Liver (tissue), 3 donors: ENCODE results near the gene SDF2L1.

ENCODE experiments used
- GABPA ChIP-seq, 2 donors: IDR thresholded peaks in 1 of 2; conservative IDR thresholded peaks in 1 of 2; 2 replicates each; pipeline ENCODE4 v1.6.1; 2016; ENCODE audit warnings: antibody characterized with exemption in 2 of 2, mild to moderate bottlenecking in 1 of 2, moderate library complexity in 1 of 2
- SP1 ChIP-seq: IDR thresholded peaks from 2 replicates; pipeline ENCODE4 v1.6.1; 2018; ENCODE audit warnings: antibody characterized with exemption, mild to moderate bottlenecking
- TF ChIP-seq, protein P1 (sequence below): fragments of 150-350 bp; IDR thresholded peaks from 2 replicates; pipeline ENCODE4 v1.5.1; 2017; ENCODE audit warnings: improper control_type of control experiment, low read depth, low read length; ENCODE audit not compliant: missing input control
- TF ChIP-seq, protein P2 (sequence below): IDR thresholded peaks from 2 replicates; pipeline ENCODE4 v1.6.1; 2016; ENCODE audit warnings: antibody characterized with exemption
- TF ChIP-seq, protein P3 (sequence below): IDR thresholded peaks from 2 replicates; pipeline ENCODE4 v1.6.1; 2016; ENCODE audit warnings: antibody characterized with exemption
- donor health status: healthy.
- donor health status: healthy.

DNA sequence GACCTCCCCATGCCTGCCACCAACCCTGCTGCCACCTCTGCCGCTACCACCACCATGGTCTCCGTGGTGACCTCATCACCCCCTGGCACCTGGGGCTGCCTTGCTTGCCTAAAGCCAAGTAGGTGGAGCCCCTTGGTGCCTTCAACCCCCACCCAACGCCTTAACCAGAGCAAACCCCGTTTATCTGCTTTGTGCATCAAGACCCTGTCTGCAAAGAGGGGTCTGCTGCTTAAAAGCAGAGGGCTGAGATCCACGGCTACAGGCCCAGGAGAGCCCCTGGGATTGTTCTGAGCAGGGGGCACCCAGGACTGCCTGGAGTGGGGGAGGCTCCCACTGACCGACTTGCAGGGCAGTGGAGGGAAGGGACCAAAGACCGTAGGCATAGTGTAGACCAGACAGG is 18.8 kb downstream of the SDF2L1 start:
- TF ChIP-seq, protein P1, sequence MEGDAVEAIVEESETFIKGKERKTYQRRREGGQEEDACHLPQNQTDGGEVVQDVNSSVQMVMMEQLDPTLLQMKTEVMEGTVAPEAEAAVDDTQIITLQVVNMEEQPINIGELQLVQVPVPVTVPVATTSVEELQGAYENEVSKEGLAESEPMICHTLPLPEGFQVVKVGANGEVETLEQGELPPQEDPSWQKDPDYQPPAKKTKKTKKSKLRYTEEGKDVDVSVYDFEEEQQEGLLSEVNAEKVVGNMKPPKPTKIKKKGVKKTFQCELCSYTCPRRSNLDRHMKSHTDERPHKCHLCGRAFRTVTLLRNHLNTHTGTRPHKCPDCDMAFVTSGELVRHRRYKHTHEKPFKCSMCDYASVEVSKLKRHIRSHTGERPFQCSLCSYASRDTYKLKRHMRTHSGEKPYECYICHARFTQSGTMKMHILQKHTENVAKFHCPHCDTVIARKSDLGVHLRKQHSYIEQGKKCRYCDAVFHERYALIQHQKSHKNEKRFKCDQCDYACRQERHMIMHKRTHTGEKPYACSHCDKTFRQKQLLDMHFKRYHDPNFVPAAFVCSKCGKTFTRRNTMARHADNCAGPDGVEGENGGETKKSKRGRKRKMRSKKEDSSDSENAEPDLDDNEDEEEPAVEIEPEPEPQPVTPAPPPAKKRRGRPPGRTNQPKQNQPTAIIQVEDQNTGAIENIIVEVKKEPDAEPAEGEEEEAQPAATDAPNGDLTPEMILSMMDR, result no peak
- TF ChIP-seq, protein P2, sequence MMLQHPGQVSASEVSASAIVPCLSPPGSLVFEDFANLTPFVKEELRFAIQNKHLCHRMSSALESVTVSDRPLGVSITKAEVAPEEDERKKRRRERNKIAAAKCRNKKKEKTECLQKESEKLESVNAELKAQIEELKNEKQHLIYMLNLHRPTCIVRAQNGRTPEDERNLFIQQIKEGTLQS, result no peak
- TF ChIP-seq SP1, result no peak
- TF ChIP-seq, protein P3, sequence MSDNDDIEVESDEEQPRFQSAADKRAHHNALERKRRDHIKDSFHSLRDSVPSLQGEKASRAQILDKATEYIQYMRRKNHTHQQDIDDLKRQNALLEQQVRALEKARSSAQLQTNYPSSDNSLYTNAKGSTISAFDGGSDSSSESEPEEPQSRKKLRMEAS, result no peak
- no peak for TF ChIP-seq GABPA (IDR thresholded peaks at IDR 0.05 in 1 of 2, conservative IDR thresholded peaks at IDR 0.05 in 1 of 2)
